Brain microvascular endothelial cell (primary cell): Measurements from ENCODE around the gene LMF1.

Source experiments
- DNase-seq: peaks from one replicate; pipeline ENCODE4 v3.0.0-alpha.2; 2020
- H3K27ac ChIP-seq: fragments of 250-450 bp; sonication (Bioruptor Pico); 2 replicates; pipeline ENCODE4 v1.5.1; 2020; ENCODE audit warnings: mild to moderate bottlenecking, moderate library complexity
- H3K27me3 ChIP-seq: fragments of 250-450 bp; sonication (Bioruptor Pico); replicated peaks from 2 replicates; pipeline ENCODE4 v1.5.1; 2020; ENCODE audit warnings: mild to moderate bottlenecking
- H3K36me3 ChIP-seq: fragments of 250-450 bp; sonication (Bioruptor Pico); replicated peaks from 2 replicates; pipeline ENCODE4 v1.5.1; 2020; ENCODE audit warnings: mild to moderate bottlenecking
- H3K4me3 ChIP-seq: 2 replicates; pipeline ENCODE4 v1.5.1; 2011; ENCODE audit warnings: low read depth, mild to moderate bottlenecking, control low read depth, low read length, moderate library complexity
- CTCF ChIP-seq: IDR thresholded peaks from 2 replicates; pipeline ENCODE4 v1.5.1; 2011; ENCODE audit warnings: low read depth, mild to moderate bottlenecking, moderate library complexity, low read length, control low read depth, inconsistent platforms; ENCODE audit errors: missing control alignments
- in situ Hi-C: cut with HindIII; loops from 2 replicates; pipeline ENCODE4 v1.10.0; 2017; ENCODE audit warnings: low sequenced_read_pairs, low pct_ligation_motif_present

LMF1 gene

GRCh38 chr16:939941-940340 is 30.8 kb downstream of the LMF1 start:
- H3K36me3 ChIP-seq = no peaks in the 10 kb centered on the region
- H3K27ac ChIP-seq = no peak overlapping the region
- in situ Hi-C loops = no loop called here
- no peak for DNase-seq
- H3K4me3 ChIP-seq = no peak overlapping the region
- H3K27me3 ChIP-seq = no peaks in the 10 kb centered on the region
- no peak for TF ChIP-seq CTCF

GRCh38 chr16:939311-939710 is 31.5 kb downstream of the LMF1 start:
- H3K4me3 ChIP-seq = no peak overlapping the region
- H3K27ac ChIP-seq = no peak overlapping the region
- H3K27me3 ChIP-seq = no peaks in the 10 kb centered on the region
- H3K36me3 ChIP-seq = no peaks in the 10 kb centered on the region
- in situ Hi-C loops = no loop called here
- no peak for TF ChIP-seq CTCF
- no peak for DNase-seq

DNA sequence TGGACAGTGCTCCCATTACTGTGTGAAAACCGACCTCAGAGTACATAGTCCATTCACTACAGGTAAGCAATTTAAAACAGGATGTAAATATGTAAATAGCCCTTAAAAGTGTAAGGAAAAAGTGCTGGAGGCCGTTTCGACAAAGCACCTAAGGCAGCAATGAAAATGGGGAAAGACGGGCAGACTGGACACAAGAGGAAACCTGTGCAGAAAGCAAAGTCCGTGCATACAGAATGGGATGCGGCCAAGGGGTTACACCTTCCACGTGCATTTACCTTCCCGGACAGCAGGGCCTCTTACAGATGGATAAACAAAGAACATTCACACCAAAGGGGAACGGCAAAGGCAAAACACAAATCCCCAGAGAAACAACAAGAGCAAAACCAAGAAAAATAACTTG is 32.0 kb downstream of the LMF1 start:
- Histone ChIP-seq H3K27ac (no peak overlapping the region), H3K27me3 (no peaks in the 10 kb centered on the region), H3K4me3 (no peak overlapping the region), H3K36me3 (no peaks in the 10 kb centered on the region)
- DNase-seq = no peak
- in situ Hi-C loops = no loop called here
- TF ChIP-seq CTCF = no peak

DNA sequence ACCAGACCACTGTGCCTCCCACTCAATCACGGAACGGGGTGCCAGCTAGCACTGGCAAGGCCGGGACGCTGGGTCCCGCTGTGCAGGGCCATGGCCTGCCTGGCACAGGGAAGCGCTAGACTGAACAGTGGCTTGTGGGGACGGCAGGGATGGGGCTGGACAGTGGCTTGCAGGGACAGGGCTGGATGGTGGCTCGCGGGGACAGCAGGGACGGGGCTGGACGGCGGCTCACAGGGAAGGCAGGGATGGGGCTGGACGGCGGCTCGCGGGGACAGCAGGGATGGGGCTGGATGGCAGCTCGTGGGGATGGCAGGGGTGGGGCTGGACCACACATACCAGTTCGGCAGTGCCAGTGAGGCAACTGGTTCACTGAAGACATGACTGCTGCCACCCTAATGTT is 32.6 kb downstream of the LMF1 start:
- TF ChIP-seq CTCF = no peak
- Histone ChIP-seq H3K27me3 (no peaks in the 10 kb centered on the region), H3K27ac (no peak overlapping the region), H3K4me3 (no peak overlapping the region), H3K36me3 (no peaks in the 10 kb centered on the region)
- no peak for DNase-seq
- in situ Hi-C loops = no loop called here

GRCh38 chr16:937723-938122 is 33.1 kb downstream of the LMF1 start:
- no peak overlapping the region for H3K27ac ChIP-seq
- no peaks in the 10 kb centered on the region for H3K36me3 ChIP-seq
- H3K27me3 ChIP-seq = no peaks in the 10 kb centered on the region
- no peak for DNase-seq
- TF ChIP-seq CTCF = no peak
- H3K4me3 ChIP-seq = no peak overlapping the region
- in situ Hi-C loops = no loop called here

- no peak for DNase-seq
- no peaks in the 10 kb centered on the region for H3K36me3 ChIP-seq
- TF ChIP-seq CTCF = no peak
- in situ Hi-C loops = no loop called here
- no peak overlapping the region for H3K27ac ChIP-seq
- H3K4me3 ChIP-seq = no peak overlapping the region
- no peaks in the 10 kb centered on the region for H3K27me3 ChIP-seq
Measured at GRCh38 chr16:937311-937710, 33.5 kb downstream of the LMF1 start.
